H9 (cell line): ENCODE measurements around the gene ASIC3. TPM values are rescaled to one million over a fixed set of nuclear protein-coding genes. Genes with fewer than 3 reads are reported as not detected.
A peak's percentile ranks its signal among the peaks of the same experiment; 100 is the strongest.

Experiments used
- DNase-seq: peaks from one replicate; pipeline ENCODE4 v3.0.0-alpha.2; 2017
- H2AFZ ChIP-seq: one replicate; pipeline ENCODE4 v1.6.1; 2013; ENCODE audit warnings: mild to moderate bottlenecking, low read length, control low read depth, moderate library complexity
- H2AK5ac ChIP-seq: 2 replicates; pipeline ENCODE4 v1.6.1; 2013; ENCODE audit warnings: low read length, control low read depth, mixed read lengths; ENCODE audit not compliant: insufficient read length
- H2BK120ac ChIP-seq: one replicate; pipeline ENCODE4 v1.6.1; 2013; ENCODE audit warnings: low read depth, mild to moderate bottlenecking, low read length, control low read depth, inconsistent platforms; ENCODE audit not compliant: poor library complexity, severe bottlenecking
- H2BK12ac ChIP-seq: 2 replicates; pipeline ENCODE4 v1.6.1; 2013; ENCODE audit warnings: low read length, control low read depth, mixed read lengths, low read depth; ENCODE audit not compliant: insufficient read length
- H2BK15ac ChIP-seq: 2 replicates; pipeline ENCODE4 v1.6.1; 2013; ENCODE audit warnings: low read depth, low read length, control low read depth
- H2BK20ac ChIP-seq: one replicate; pipeline ENCODE4 v1.6.1; 2013; ENCODE audit warnings: low read depth, mild to moderate bottlenecking, low read length, control low read depth, inconsistent platforms; ENCODE audit not compliant: poor library complexity, severe bottlenecking
- H2BK5ac ChIP-seq: 2 replicates; pipeline ENCODE4 v1.6.1; 2013; ENCODE audit warnings: low read length, control low read depth, mixed read lengths; ENCODE audit not compliant: insufficient read length
- H3K14ac ChIP-seq: 2 replicates; pipeline ENCODE4 v1.6.1; 2013; ENCODE audit warnings: low read length, control low read depth; ENCODE audit not compliant: insufficient read depth
- H3K18ac ChIP-seq: 2 replicates; pipeline ENCODE4 v1.6.1; 2013; ENCODE audit warnings: low read depth, mild to moderate bottlenecking, mixed read lengths, low read length, control low read depth; ENCODE audit not compliant: insufficient read length
- H3K23ac ChIP-seq: 2 replicates; pipeline ENCODE4 v1.6.1; 2013; ENCODE audit warnings: low read length, control low read depth, mixed read lengths, low read depth; ENCODE audit not compliant: insufficient read length
- H3K23me2 ChIP-seq: 2 replicates; pipeline ENCODE4 v1.6.1; 2013; ENCODE audit warnings: low read depth, mild to moderate bottlenecking, mixed read lengths, low read length, control low read depth; ENCODE audit not compliant: insufficient read length, poor library complexity, severe bottlenecking
- H3K27ac ChIP-seq: 2 replicates; pipeline ENCODE4 v1.5.1; 2013; ENCODE audit warnings: low read length, control low read depth, mixed read lengths, low read depth; ENCODE audit not compliant: insufficient read length
- H3K27me3 ChIP-seq: 2 replicates; pipeline ENCODE4 v1.6.1; 2013; ENCODE audit warnings: low read length, control low read depth, inconsistent platforms; ENCODE audit not compliant: insufficient read depth
- H3K4ac ChIP-seq: 2 replicates; pipeline ENCODE4 v1.6.1; 2013; ENCODE audit warnings: low read depth, mild to moderate bottlenecking, control low read depth, inconsistent platforms, low read length, moderate library complexity
- H3K4me1 ChIP-seq: 2 replicates; pipeline ENCODE4 v1.6.1; 2013; ENCODE audit warnings: low read length, control low read depth, inconsistent platforms; ENCODE audit not compliant: insufficient read depth
- H3K4me2 ChIP-seq: 2 replicates; pipeline ENCODE4 v1.6.1; 2013; ENCODE audit warnings: low read length, control low read depth, mixed read lengths; ENCODE audit not compliant: insufficient read length, insufficient read depth
- H3K56ac ChIP-seq: 2 replicates; pipeline ENCODE4 v1.6.1; 2013; ENCODE audit warnings: low read depth, mild to moderate bottlenecking, mixed read lengths, low read length, control low read depth; ENCODE audit not compliant: insufficient read length
- H3K79me1 ChIP-seq: 2 replicates; pipeline ENCODE4 v1.6.1; 2013; ENCODE audit warnings: low read depth, mild to moderate bottlenecking, moderate library complexity, low read length, control low read depth, inconsistent platforms; ENCODE audit not compliant: insufficient read depth, poor library complexity, severe bottlenecking
- H3K79me2 ChIP-seq: 2 replicates; pipeline ENCODE4 v1.6.1; 2013; ENCODE audit warnings: low read length, control low read depth, inconsistent platforms; ENCODE audit not compliant: insufficient read depth
- H3K9ac ChIP-seq: 2 replicates; pipeline ENCODE4 v1.6.1; 2013; ENCODE audit warnings: low read length, control low read depth, mixed read lengths; ENCODE audit not compliant: insufficient read length; ENCODE audit errors: extremely low read depth
- H3K9me3 ChIP-seq: one replicate; pipeline ENCODE4 v1.6.1; 2013; ENCODE audit warnings: low read depth, low read length, inconsistent platforms; ENCODE audit not compliant: control insufficient read depth
- H3T11ph ChIP-seq: one replicate; pipeline ENCODE4 v1.6.1; 2013; ENCODE audit warnings: mild to moderate bottlenecking, low read length, control low read depth, inconsistent platforms
- H4K20me1 ChIP-seq: one replicate; pipeline ENCODE4 v1.6.1; 2013; ENCODE audit not compliant: control insufficient read depth, insufficient read length, insufficient read depth
- H4K5ac ChIP-seq: 2 replicates; pipeline ENCODE4 v1.6.1; 2013; ENCODE audit warnings: low read depth, mild to moderate bottlenecking, mixed read lengths, low read length, control low read depth; ENCODE audit not compliant: insufficient read length
- H4K8ac ChIP-seq: replicated peaks from 2 replicates; pipeline ENCODE4 v1.6.1; 2013; ENCODE audit warnings: low read length, control low read depth, mixed read lengths, low read depth; ENCODE audit not compliant: insufficient read length
- H4K91ac ChIP-seq: 2 replicates; pipeline ENCODE4 v1.6.1; 2013; ENCODE audit warnings: low read depth, mild to moderate bottlenecking, moderate library complexity, mixed read lengths, low read length, control low read depth; ENCODE audit not compliant: insufficient read length
- H3K27ac Mint-ChIP-seq, 3 experiments: 2 replicates in 2 of 3; 3 replicates in 1 of 3; pipeline ENCODE4 v1.8.0; 2020 to 2021; ENCODE audit warnings: mixed read lengths in 3 of 3, mild to moderate bottlenecking in 1 of 3, moderate library complexity in 1 of 3
- H3K27me3 Mint-ChIP-seq: 2 replicates; pipeline ENCODE4 v1.8.0; 2021; ENCODE audit warnings: low read depth, mild to moderate bottlenecking, moderate library complexity, mixed read lengths
- H3K36me3 Mint-ChIP-seq, 3 experiments: 2 replicates in 2 of 3; 3 replicates in 1 of 3; pipeline ENCODE4 v1.8.0; 2020 to 2021; ENCODE audit warnings: low read depth in 3 of 3, mixed read lengths in 3 of 3; ENCODE audit not compliant: insufficient read depth in 1 of 3
- H3K4me1 Mint-ChIP-seq, 2 experiments: 2 replicates each; pipeline ENCODE4 v1.8.0; 2020; ENCODE audit warnings: mixed read lengths in 2 of 2
- H3K4me3 Mint-ChIP-seq, 2 experiments: 2 replicates in 1 of 2; 3 replicates in 1 of 2; pipeline ENCODE4 v1.8.0; 2020 to 2021; ENCODE audit warnings: mild to moderate bottlenecking in 2 of 2, mixed read lengths in 2 of 2, moderate library complexity in 1 of 2
- H3K9me3 Mint-ChIP-seq, 2 experiments: 2 replicates in 1 of 2; 3 replicates in 1 of 2; pipeline ENCODE4 v1.8.0; 2020; ENCODE audit warnings: mild to moderate bottlenecking in 2 of 2, mixed read lengths in 2 of 2, moderate library complexity in 1 of 2
- CTCF ChIP-seq: fragments of 200-600 bp; sonication (generic); conservative IDR thresholded peaks from 3 replicates; pipeline ENCODE4 v1.8.0; 2021; ENCODE audit warnings: antibody characterized with exemption, mild to moderate bottlenecking
- WGBS: extraction: QIAGEN DNeasy Blood & Tissue Kit; methylation state at CpG from one replicate; pipeline ENCODE4 v1.1.7; 2013; ENCODE audit warnings: missing lambda C conversion rate, low lambda C conversion rate, mixed read lengths; ENCODE audit not compliant: insufficient read length; ENCODE audit errors: extremely low coverage; 5-methylcytosine and 5-hydroxymethylcytosine counted together
- total RNA-seq: library from RNA; stranded (reverse); gene quantifications from 2 replicates; pipeline ENCODE4 v1.2.1, GENCODE V29; 2021

Gene ASIC3
- total RNA-seq, 1 experiment from 2014 or later = 1.7 TPM

- H3K4me1 Mint-ChIP-seq = peaks cover 28 to 39% of the 10 kb centered on the region in 2 experiments
- Histone ChIP-seq H3K14ac (no peak overlapping the region), H3K27me3 (no peaks in the 10 kb centered on the region; the same call in 1 of the 2 replicates), H2AFZ (no peak overlapping the region), H2BK5ac (no peak overlapping the region), H4K91ac (no peak overlapping the region), H2BK12ac (no peak overlapping the region), H3K9me3 (no peaks in the 10 kb centered on the region), H3K23ac (no peak overlapping the region), H3T11ph (no peak overlapping the region), H3K56ac (no peak overlapping the region), H3K23me2 (peaks cover 29% of the 10 kb centered on the region), H3K4me1 (peaks cover 8% of the 10 kb centered on the region), H4K20me1 (no peaks in the 10 kb centered on the region), H2BK15ac (no peak overlapping the region), H4K8ac (no peak overlapping the region), H3K27ac (no peak overlapping the region), H2BK20ac (no peak overlapping the region), H3K79me1 (no peaks in the 10 kb centered on the region), H3K4me2 (no peak overlapping the region), H4K5ac (no peak overlapping the region), H2AK5ac (no peak overlapping the region), H3K18ac (no peak overlapping the region), H2BK120ac (no peak overlapping the region), H3K9ac (no peak overlapping the region), H3K4ac (no peak overlapping the region), H3K79me2 (no peaks in the 10 kb centered on the region)
- H3K36me3 Mint-ChIP-seq = peaks cover 0 to 11% (median 0%) of the 10 kb centered on the region in 3 experiments; a peak in 3 of 7 replicates
- H3K9me3 Mint-ChIP-seq = no peaks in the 10 kb centered on the region; a peak in 1 of 5 replicates
- no peak for TF ChIP-seq CTCF
- no CpG with 5 or more reads among the region's 6 CpGs for WGBS
- no peak for DNase-seq
- peak overlapping the region; percentile 78 to 91; a peak in 3 of 5 replicates for H3K4me3 Mint-ChIP-seq
- no peak overlapping the region for H3K27ac Mint-ChIP-seq
- H3K27me3 Mint-ChIP-seq = peaks cover 36% of the 10 kb centered on the region
Observed at GRCh38 chr7:151056283-151056665, 7.9 kb downstream of the ASIC3 start.
